K562 (cell line): ENCODE results near the gene RAD23B. TPM values are rescaled to one million over a fixed set of nuclear protein-coding genes. Genes with fewer than 3 reads are reported as not detected.
A peak's percentile ranks its signal among the peaks of the same experiment; 100 is the strongest.

Experiments
- ARID4B ChIP-seq: sonication (generic); formaldehyde crosslinking; IDR thresholded peaks from 2 replicates; pipeline ENCODE4 v1.8.0; 2022; ENCODE audit warnings: mild to moderate bottlenecking, missing genetic modification reagents
- CBX5 ChIP-seq: IDR thresholded peaks from 2 replicates; pipeline ENCODE4 v1.6.1; 2014; ENCODE audit warnings: low read depth, borderline replicate concordance
- E2F1 ChIP-seq: sonication (generic); formaldehyde crosslinking; IDR thresholded peaks from 2 replicates; pipeline ENCODE4 v1.8.1; 2023; ENCODE audit warnings: mild to moderate bottlenecking, missing genetic modification reagents, moderate library complexity
- HNRNPLL ChIP-seq: fragments of 200-400 bp; formaldehyde crosslinking; IDR thresholded peaks from 2 replicates; pipeline ENCODE4 v1.6.1; 2017; ENCODE audit warnings: low read length, low read depth, mild to moderate bottlenecking; ENCODE audit not compliant: poor library complexity, severe bottlenecking
- MBD1 ChIP-seq: fragments of 250-450 bp; sonication (Bioruptor Pico); IDR thresholded peaks from 2 replicates; pipeline ENCODE4 v1.8.0; 2022; ENCODE audit warnings: inconsistent platforms
- MEF2D ChIP-seq: conservative IDR thresholded peaks from 2 replicates; pipeline ENCODE4 v1.6.1; 2016; ENCODE audit warnings: low read depth, missing genetic modification characterization, missing compliant biosample characterization
- NCOR1 ChIP-seq: fragments of 450-650 bp; IDR thresholded peaks from 2 replicates; pipeline ENCODE4 v1.6.1; 2016; ENCODE audit warnings: mild to moderate bottlenecking, moderate library complexity
- PHB ChIP-seq: fragments of 250-450 bp; sonication (Bioruptor Pico); IDR thresholded peaks from 2 replicates; pipeline ENCODE4 v1.5.0; 2021
- RHOXF2B ChIP-seq: fragments of 250-450 bp; sonication (Bioruptor Pico); conservative IDR thresholded peaks from 2 replicates; pipeline ENCODE4 v1.5.1; 2021
- SMAD4 ChIP-seq: fragments of 250-450 bp; sonication (Bioruptor Pico); conservative IDR thresholded peaks from 2 replicates; pipeline ENCODE4 v1.8.0; 2021; ENCODE audit warnings: inconsistent platforms, mild to moderate bottlenecking, moderate library complexity
- SP2 ChIP-seq: IDR thresholded peaks from 2 replicates; pipeline ENCODE4 v1.6.1; 2011; ENCODE audit warnings: mild to moderate bottlenecking, low read depth, low read length, moderate library complexity; ENCODE audit not compliant: poor library complexity, severe bottlenecking; ENCODE audit errors: extremely low read depth
- U2AF1 ChIP-seq: fragments of 200-400 bp; formaldehyde crosslinking; optimal IDR thresholded peaks from 2 replicates; pipeline ENCODE3; 2017; ENCODE audit warnings: mild to moderate bottlenecking, low read depth, low read length, moderate library complexity
- ZBTB7A ChIP-seq: IDR thresholded peaks from 2 replicates; pipeline ENCODE4 v1.6.1; 2011; ENCODE audit warnings: low read depth, mild to moderate bottlenecking, low read length, moderate library complexity, borderline replicate concordance; ENCODE audit not compliant: control insufficient read depth
- ZFP91 ChIP-seq: sonication (generic); formaldehyde crosslinking; IDR thresholded peaks from 2 replicates; pipeline ENCODE4 v1.8.0; 2022; ENCODE audit warnings: mild to moderate bottlenecking, missing genetic modification reagents
- ZKSCAN1 ChIP-seq: fragments of 150-350 bp; IDR thresholded peaks from 2 replicates; pipeline ENCODE4 v1.6.1; 2016; ENCODE audit warnings: low read depth, low read length
- ZNF121 ChIP-seq: sonication (generic); formaldehyde crosslinking; conservative IDR thresholded peaks from 2 replicates; pipeline ENCODE4 v1.8.0; 2022; ENCODE audit warnings: missing genetic modification reagents
- ZNF431 ChIP-seq: sonication (generic); formaldehyde crosslinking; IDR thresholded peaks from 2 replicates; pipeline ENCODE4 v1.8.0; 2022; ENCODE audit warnings: mild to moderate bottlenecking, missing genetic modification reagents
- polyA plus RNA-seq, 8 experiments: library from polyadenylated mRNA; depleted of rRNA in 4 of 8; stranded (reverse) in 5 of 8; unstranded in 3 of 8; fragments of >200 nt; fragmentation: Nextera tagmentation in 2 of 8; fragmentation: Illumina TruSeq in 1 of 8; extraction: Ambion mirVana in 2 of 8; extraction: Trizol in 1 of 8; gene quantifications; 2 replicates each; pipeline versions ENCODE4 v1.2.1 to v1.2.3, GENCODE V29; 2011 to 2014; ENCODE audit warnings: inconsistent platforms in 1 of 8, missing spikeins in 1 of 8
- total RNA-seq, 7 experiments: library from RNA; depleted of rRNA in 6 of 7; stranded (reverse); fragments of >200 nt in 6 of 7; fragmentation: Illumina TruSeq in 2 of 7; extraction: Trizol in 2 of 7; gene quantifications; 2 replicates each; pipeline versions ENCODE4 v1.2.1 to v1.2.3, GENCODE V29; 2011 to 2021; ENCODE audit warnings: low replicate concordance in 1 of 7

The RAD23B gene
- total and polyA plus RNA-seq, 9 of the 15 experiments (the other 6 are each of a cell fraction or from before 2014, with no cell fraction given), result 14.5 to 184 (median 114) TPM

GRCh38 chr9:107283623-107284616 is 841 bp downstream of the RAD23B start (continued):
- TF ChIP-seq ZFP91 (CRISPR knock-in tag) (no peak), MEF2D (tag) (no peak), ZBTB7A (peak; percentile 31; the same call in 1 of the 2 replicates), ZNF431 (CRISPR knock-in tag) (no peak), ARID4B (CRISPR knock-in tag) (no peak; the same call in 1 of the 2 replicates), HNRNPLL (no peak), SMAD4 (0 out of 2 replicates have a peak, but pooled peaks have one; percentile 14), MBD1 (CRISPR knock-in tag) (no peak), RHOXF2B (CRISPR knock-in tag) (no peak), ZKSCAN1 (no peak), NCOR1 (peak; percentile 23), ZNF121 (CRISPR knock-in tag) (no peak), E2F1 (no peak), PHB (CRISPR knock-in tag) (no peak), SP2 (no peak), CBX5 (no peak), U2AF1 (no peak)
